Omental fat pad (tissue), 4 donors: ENCODE results near the gene VSIG10L2. TPM values are rescaled to one million over a fixed set of nuclear protein-coding genes. Genes with fewer than 3 reads are reported as not detected.

Experiments
- ATAC-seq: fragments of 150-250 bp; one replicate; pipeline ENCODE4 v1.9.1; 2016; ENCODE audit warnings: mild to moderate bottlenecking, moderate library complexity; ENCODE audit not compliant: low FRiP score
- DNase-seq: peaks from one replicate; pipeline ENCODE4 v3.0.0-alpha.2; 2019; ENCODE audit warnings: low spot score
- CTCF ChIP-seq, 3 donors: fragments of 450-650 bp; IDR thresholded peaks; one replicate each; pipeline ENCODE4 v1.5.1; 2016 to 2017; ENCODE audit warnings: antibody characterized with exemption in 3 of 3, mild to moderate bottlenecking in 3 of 3, moderate library complexity in 2 of 3
- total RNA-seq, 4 donors: library from RNA; depleted of rRNA; stranded (reverse); fragments of >200 nt; gene quantifications; one replicate each; pipeline ENCODE4 v1.1.0, GENCODE V29; 2016

The VSIG10L2 gene
- total RNA-seq: under 1 TPM in 1 of 4 donors, not detected in 3; 0.32 TPM

GRCh38 chr11:125945797-125946520, at the start of gene VSIG10L2:
VSIG10L2 (plus strand) TSS chr11:125946044; CDS start chr11:125946056, 12 bp downstream.
- DNase-seq (no peak), ATAC-seq (no peak)
- TF ChIP-seq CTCF (IDR thresholded peaks at IDR 0.05): no peak

- ATAC-seq (no peak), DNase-seq (no peak)
- no peak for TF ChIP-seq CTCF (IDR thresholded peaks at IDR 0.05)
Observed at GRCh38 chr11:125901872-125902271, 44.0 kb upstream of the VSIG10L2 start.

- ATAC-seq: no peak
- no peak for TF ChIP-seq CTCF (IDR thresholded peaks at IDR 0.05)
- no peak for DNase-seq
Observed at GRCh38 chr11:125902277-125902926, 43.4 kb upstream of the VSIG10L2 start.

GRCh38 chr11:125902927-125903710, 42.7 kb upstream of the VSIG10L2 start, which contains the start of gene PUS3:
PUS3 (minus strand) TSS chr11:125903206; CDS start chr11:125896284, 6,922 bp downstream.
- no peak for TF ChIP-seq CTCF (IDR thresholded peaks at IDR 0.05)
- peak; percentile 78 for DNase-seq
- peak; percentile 89 for ATAC-seq

- DNase-seq (no peak), ATAC-seq (no peak)
Observed at GRCh38 chr11:125903711-125904659, 41.9 kb upstream of the VSIG10L2 start, which contains the start of gene DDX25. DDX25 (plus strand) TSS chr11:125904508; CDS start chr11:125904518, 10 bp downstream.

More at GRCh38 chr11:125903711-125904659, 41.9 kb upstream of the VSIG10L2 start, which contains the start of gene DDX25:
- no peak for TF ChIP-seq CTCF (IDR thresholded peaks at IDR 0.05)
